ENCODE results near the gene CD164.

The CD164 gene

GRCh38 chr6:109321752-109322151, 60.5 kb downstream of the CD164 start:
- Mint-ChIP-seq H3K4me3 (no peak overlapping the region), H3K4me1 (ENCODE audit: low read depth) (peaks cover 6% of the 10 kb centered on the region), H3K9me3 (no peaks in the 10 kb centered on the region), H3K36me3 (ENCODE audit: low read depth) (no peaks in the 10 kb centered on the region), H3K27ac (no peak overlapping the region), H3K27me3 (ENCODE audit: low read depth) (no peaks in the 10 kb centered on the region)

DNA sequence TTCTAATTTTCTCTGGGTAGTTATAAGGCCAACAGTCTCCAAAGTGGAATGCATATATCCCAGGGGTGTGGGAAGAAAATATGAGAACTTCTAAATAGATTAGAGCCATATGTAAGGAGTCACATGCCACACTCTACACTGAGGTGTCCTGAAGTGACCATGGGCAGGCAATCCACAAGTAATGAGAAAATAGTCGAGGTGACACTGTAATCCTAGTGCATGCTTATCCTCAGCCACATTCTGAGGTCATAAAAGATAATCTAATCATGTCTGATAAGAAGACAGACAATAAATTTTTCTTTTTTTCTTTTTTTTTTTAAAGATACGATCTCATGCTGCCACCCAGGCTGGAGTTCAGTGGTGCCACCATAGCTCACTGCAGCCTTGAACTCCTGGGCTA, 62.2 kb downstream of the CD164 start:
- H3K36me3 Mint-ChIP-seq (ENCODE audit: low read depth): no peaks in the 10 kb centered on the region
- no peak overlapping the region for H3K27ac Mint-ChIP-seq
- no peaks in the 10 kb centered on the region for H3K27me3 Mint-ChIP-seq (ENCODE audit: low read depth)
- H3K4me1 Mint-ChIP-seq (ENCODE audit: low read depth): peaks cover 6% of the 10 kb centered on the region
- H3K4me3 Mint-ChIP-seq: no peak overlapping the region
- H3K9me3 Mint-ChIP-seq: no peaks in the 10 kb centered on the region

- Mint-ChIP-seq H3K27me3 (ENCODE audit: low read depth) (peaks cover 4% of the 10 kb centered on the region), H3K4me3 (no peak overlapping the region), H3K27ac (no peak overlapping the region), H3K4me1 (ENCODE audit: low read depth) (peaks cover 6% of the 10 kb centered on the region), H3K9me3 (no peaks in the 10 kb centered on the region), H3K36me3 (ENCODE audit: low read depth) (no peaks in the 10 kb centered on the region)
Observed at GRCh38 chr6:109318328-109318876, 63.9 kb downstream of the CD164 start.

- Mint-ChIP-seq H3K4me1 (ENCODE audit: low read depth) (no peaks in the 10 kb centered on the region), H3K4me3 (no peak overlapping the region), H3K27ac (no peak overlapping the region), H3K9me3 (no peaks in the 10 kb centered on the region), H3K27me3 (ENCODE audit: low read depth) (peaks cover 4% of the 10 kb centered on the region), H3K36me3 (ENCODE audit: low read depth) (no peaks in the 10 kb centered on the region)
Observed at GRCh38 chr6:109316909-109317308, 65.4 kb downstream of the CD164 start.
